ENCODE data around the gene ASXL1.

DNA sequence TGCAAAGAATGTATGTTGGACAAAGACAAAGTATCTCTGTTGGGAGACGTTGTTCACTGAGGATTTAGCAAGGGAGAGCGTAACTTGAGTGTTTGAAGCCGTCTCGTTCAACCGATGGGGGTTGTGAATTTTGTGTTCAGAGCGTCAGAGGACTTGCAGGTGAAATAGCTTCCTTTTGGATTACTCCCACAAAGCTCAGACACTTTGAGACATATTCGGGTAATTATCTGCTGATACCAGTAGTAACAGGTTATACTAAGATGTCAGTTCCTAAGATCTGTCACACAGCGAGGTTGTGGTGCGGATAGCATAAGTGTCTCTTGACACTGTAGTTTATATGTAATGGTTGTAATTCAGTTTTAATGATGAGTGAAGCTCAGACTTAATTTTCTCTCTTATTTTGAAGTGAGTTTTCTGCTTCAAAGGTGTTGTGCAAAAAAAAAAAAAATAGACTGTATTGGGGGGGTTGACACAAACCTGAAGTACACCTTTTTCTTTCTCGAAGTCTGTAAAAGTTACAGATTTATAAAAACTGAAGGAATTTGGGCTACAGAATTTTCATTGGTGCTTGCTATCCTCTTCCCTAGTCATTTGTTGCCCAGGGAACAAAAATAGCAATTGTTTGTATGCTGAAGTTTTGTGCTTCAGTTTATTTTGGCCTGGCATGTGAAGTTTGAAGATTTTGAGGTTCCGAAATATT, 1.7 kb downstream of the ASXL1 start:
- TF ChIP-seq, protein P1, sequence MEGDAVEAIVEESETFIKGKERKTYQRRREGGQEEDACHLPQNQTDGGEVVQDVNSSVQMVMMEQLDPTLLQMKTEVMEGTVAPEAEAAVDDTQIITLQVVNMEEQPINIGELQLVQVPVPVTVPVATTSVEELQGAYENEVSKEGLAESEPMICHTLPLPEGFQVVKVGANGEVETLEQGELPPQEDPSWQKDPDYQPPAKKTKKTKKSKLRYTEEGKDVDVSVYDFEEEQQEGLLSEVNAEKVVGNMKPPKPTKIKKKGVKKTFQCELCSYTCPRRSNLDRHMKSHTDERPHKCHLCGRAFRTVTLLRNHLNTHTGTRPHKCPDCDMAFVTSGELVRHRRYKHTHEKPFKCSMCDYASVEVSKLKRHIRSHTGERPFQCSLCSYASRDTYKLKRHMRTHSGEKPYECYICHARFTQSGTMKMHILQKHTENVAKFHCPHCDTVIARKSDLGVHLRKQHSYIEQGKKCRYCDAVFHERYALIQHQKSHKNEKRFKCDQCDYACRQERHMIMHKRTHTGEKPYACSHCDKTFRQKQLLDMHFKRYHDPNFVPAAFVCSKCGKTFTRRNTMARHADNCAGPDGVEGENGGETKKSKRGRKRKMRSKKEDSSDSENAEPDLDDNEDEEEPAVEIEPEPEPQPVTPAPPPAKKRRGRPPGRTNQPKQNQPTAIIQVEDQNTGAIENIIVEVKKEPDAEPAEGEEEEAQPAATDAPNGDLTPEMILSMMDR (optimal IDR thresholded peaks at IDR 0.05 in 1 of 3, IDR thresholded peaks at IDR 0.05 in 1 of 3, conservative IDR thresholded peaks at IDR 0.05 in 1 of 3; ENCODE audit: extremely low read depth in 1 of 3, insufficient read depth in 2 of 3, low read length in 3 of 3): no peak
- TF ChIP-seq EZH2 (IDR thresholded peaks at IDR 0.05; ENCODE audit: low read length): no peak

All from keratinocyte (primary cell).